HG03066 (cell line): ENCODE results near the gene MOSMO.
"Not testable (repeated sequence)": the region's sequence is repeated elsewhere in the genome, so short reads cannot be mapped to it uniquely, and the experiment has no call there.

Experiments used
- ATAC-seq: cut with Tn5 transposase; IDR thresholded peaks from one replicate; pipeline ENCODE4 v1.9.1; 2021; ENCODE audit warnings: low read depth; ENCODE audit not compliant: unreplicated experiment

The MOSMO gene

DNA sequence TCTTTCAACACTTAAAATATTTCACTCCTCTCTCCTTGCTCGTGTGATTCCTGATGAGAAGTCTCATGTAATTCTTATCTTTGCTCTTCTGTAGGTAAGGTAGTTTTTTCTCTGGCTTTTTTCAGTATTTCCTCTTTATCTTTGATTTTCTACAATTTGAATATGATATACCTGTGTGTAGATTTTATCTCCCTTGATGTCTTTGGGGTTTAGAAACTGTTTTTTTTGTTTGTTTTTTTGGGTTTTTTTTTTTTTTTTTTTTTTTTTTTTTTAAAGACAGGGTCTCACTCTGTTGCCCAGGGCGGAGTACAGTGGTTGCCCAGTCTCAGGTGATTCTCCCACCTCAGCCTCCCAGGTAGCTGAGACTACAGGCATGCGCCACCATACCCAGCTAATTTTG, 26.6 kb downstream of the MOSMO start:
- ATAC-seq = no peak

GRCh38 chr16:22035153-22035552, 27.2 kb downstream of the MOSMO start:
- ATAC-seq = no peak

DNA sequence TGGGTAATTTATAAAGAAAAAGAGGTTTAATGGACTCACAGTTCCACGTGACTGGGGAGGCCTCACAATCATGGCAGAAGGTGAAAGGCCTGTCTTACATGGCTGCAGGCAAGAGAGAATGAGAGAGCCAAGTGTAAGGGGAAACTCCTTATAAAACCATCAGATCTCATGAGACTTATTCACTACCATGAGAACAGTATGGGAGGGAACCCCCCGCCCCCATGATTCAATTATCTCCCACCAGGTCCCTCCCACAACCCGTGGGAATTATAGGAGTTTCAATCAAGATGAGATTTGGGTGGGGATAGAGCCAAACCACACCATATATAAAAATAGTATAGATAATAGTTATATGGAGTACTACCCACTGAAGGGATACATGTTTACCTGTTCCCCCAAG, 36.0 kb downstream of the MOSMO start:
- not testable (repeated sequence) for ATAC-seq

DNA sequence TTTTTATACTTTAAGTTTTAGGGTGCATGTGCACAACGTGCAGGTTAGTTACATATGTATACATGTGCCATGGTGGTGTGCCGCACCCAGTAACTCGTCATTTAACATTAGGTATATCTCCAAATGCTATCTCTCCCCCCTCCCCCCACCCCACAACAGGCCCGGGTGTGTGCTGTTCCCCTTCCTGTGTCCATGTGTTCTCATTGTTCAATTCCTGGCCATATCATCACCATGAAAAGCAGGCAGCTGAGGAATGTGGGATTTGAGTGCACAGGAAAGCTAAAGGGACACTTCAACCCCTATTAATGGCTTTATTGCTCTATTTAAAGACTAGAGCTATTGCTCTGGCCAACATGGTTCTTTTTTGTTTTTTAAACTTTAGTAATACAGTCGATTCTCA, 38.0 kb downstream of the MOSMO start:
- ATAC-seq = not testable (repeated sequence)

- no peak for ATAC-seq
These were observed 43.1 kb downstream of the MOSMO start for GRCh38 chr16:22050963-22051362.

DNA sequence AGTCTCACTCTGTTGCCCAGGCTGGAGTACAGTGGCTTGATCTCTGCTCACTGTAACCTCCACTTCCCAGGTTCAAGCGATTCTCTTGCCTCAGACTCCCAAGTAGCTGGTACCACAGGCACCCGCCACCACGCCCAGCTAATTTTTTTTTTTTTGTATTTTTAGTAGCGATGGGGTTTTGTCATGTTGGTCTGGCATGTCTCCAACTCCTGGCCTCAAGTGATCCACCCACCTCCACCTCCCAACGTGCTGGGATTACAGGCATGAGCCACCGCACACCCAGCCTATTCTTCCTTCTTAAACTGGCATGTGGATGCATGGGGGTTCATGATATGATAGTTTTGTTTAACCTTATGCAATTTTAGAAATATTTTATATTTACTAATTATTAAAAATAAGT, 45.1 kb downstream of the MOSMO start:
- ATAC-seq = no peak

GRCh38 chr16:22053921-22054341, 46.0 kb downstream of the MOSMO start:
- no peak for ATAC-seq

GRCh38 chr16:22054847-22055590, 47.1 kb downstream of the MOSMO start:
- no peak for ATAC-seq

DNA sequence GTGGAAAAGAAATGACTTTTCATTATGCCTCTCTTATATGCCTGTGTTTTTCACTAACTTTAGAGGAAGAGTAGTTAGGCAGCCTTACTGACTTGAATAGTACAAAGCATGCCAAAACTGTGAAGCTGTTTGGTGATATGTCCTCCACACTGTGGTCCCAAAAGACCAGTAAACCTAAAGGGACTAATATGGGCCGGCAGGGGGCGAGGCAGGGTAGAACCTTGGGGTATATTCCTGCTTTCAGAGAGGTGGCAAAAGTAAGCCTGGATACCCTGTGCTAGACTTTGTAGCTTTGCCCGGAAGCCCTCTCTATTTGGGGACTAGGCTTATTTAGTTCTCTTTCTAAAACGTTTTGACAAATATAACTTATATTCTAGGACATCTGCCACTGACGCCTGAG, 48.0 kb downstream of the MOSMO start:
- ATAC-seq = no peak

DNA sequence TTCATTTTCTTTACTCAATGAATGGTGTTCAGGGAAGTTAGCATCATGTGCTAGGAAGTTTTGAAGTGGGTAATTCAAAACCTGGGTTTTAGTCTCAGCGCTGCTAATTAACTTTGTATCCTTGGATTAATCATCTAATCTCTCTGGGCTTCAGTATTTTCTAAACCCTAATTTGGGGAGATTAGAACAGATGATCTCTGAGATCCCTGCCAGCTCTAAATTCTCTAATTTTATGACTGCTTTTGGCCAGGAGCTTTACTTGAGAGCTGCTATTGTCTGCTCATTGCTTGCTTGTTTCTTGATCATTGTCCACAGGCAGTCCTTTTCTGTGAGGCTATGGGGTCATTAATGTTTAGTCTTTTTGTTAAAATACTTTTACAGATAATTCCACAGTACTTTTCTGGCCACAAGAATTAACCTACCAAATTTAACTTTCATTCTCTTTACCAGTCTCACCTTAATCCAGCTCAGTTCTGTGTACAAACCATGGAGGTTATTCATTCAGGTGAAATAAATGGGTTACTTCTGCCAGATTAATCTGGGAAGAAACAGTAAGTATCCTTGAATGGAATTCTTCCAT, 56.1 kb downstream of the MOSMO start:
- no peak for ATAC-seq

DNA sequence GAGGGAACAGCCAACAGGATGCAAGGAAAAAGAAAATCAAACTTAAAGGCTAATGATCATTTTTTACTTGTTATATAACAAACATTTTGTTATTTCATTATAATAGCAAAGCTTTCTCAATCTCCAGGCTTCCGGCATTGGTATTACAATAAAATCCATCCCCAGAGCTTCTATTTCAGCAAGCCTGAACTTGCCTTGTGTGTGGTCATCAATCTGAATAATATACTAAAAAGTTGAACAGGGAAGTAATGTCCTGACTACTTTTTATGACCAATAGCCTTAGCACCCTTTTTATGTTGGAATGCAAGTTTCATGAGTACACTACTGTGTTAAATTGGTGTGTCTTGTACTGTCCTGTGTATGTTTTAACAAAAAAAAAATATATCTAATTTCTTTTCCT, 57.3 kb downstream of the MOSMO start:
- ATAC-seq = no peak

GRCh38 chr16:22070361-22071330, 62.7 kb downstream of the MOSMO start:
- ATAC-seq = no peak

- ATAC-seq = no peak
These were observed 63.5 kb downstream of the MOSMO start for GRCh38 chr16:22071331-22071910.

DNA sequence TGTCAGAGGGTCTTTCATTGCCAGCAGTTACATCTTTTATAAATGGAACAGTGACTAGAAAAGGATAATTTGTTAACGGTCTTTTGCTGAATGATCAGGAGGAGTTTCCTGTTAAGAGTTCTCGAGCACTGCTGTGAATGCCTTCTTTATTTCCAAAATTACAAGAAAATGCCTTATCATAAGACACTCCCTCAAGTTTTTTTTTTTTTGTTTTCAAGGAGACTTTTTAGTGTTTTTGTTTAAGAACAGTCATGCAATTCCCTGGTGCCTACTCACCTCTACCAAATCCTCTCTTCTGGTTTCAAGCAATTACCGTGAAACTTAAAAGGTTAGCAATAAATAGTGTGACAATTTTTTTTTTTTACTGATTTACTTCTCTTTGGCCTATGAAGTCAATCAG, 65.4 kb downstream of the MOSMO start:
- no peak for ATAC-seq

DNA sequence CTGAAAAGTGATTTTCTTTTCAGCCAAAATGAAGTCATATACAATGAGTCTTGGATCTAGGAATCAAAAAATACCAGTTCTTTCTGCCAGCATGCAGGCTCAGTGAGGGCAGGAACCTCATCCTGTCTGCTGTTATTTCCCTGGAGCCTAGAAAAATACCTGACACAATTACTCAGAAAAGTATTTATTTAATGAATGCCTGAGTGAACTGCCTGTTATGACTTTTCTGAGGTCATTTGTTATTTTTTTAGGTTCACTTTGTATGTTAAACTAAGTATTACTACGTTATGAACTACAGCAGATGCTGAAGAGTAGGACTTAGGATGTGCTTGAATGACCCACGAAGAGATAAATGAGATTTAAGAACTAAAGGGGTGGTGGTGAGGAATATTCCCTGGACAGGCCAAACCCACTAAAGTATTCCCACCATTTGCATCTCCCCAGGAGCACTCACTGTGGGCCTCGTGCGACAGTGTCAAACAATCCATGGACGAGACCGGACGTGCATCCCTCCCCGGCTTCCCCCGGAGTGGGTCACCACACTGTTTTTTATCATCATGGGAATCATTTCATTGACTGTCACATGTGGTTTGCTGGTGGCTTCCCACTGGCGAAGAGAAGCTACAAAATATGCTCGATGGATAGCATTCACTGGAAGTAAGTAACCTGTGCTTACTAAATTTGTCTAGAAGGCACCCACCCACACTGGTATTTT, 67.3 kb downstream of the MOSMO start:
- no peak for ATAC-seq

GRCh38 chr16:22075776-22076175, 67.9 kb downstream of the MOSMO start:
- ATAC-seq = no peak

GRCh38 chr16:22077700-22078313, 69.9 kb downstream of the MOSMO start:
- ATAC-seq = no peak

- ATAC-seq = no peak
These were observed 70.7 kb downstream of the MOSMO start for GRCh38 chr16:22078656-22079055.

DNA sequence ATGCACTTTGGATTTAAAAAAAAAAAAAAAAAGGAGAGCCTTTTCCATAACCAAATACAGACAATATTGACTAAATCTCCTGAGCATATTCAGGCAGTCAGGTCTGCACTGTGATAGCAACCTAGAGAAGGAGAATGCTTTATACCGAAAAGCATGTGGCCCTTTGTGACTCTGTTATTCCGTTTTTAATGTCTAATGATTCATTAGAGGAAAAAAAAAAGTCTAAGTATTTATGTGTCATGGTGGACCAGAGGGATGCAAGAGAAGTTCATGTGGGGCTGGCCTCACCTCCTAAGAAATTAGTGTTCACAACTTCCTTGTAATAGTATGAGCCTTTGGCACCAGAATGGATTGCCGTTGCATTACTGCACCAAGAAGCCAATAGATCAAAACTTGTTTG, 73.1 kb downstream of the MOSMO start:
- ATAC-seq = no peak

GRCh38 chr16:22086440-22086839, 78.5 kb downstream of the MOSMO start:
- no peak for ATAC-seq
